H9 (cell line): ENCODE measurements around the gene WNT3. TPM values are rescaled to one million over a fixed set of nuclear protein-coding genes. Genes with fewer than 3 reads are reported as not detected.

ENCODE experiments used
- DNase-seq: peaks from one replicate; pipeline ENCODE4 v3.0.0-alpha.2; 2017
- H2AFZ ChIP-seq: one replicate; pipeline ENCODE4 v1.6.1; 2013; ENCODE audit warnings: mild to moderate bottlenecking, low read length, control low read depth, moderate library complexity
- H2AK5ac ChIP-seq: 2 replicates; pipeline ENCODE4 v1.6.1; 2013; ENCODE audit warnings: low read length, control low read depth, mixed read lengths; ENCODE audit not compliant: insufficient read length
- H2BK120ac ChIP-seq: one replicate; pipeline ENCODE4 v1.6.1; 2013; ENCODE audit warnings: low read depth, mild to moderate bottlenecking, low read length, control low read depth, inconsistent platforms; ENCODE audit not compliant: poor library complexity, severe bottlenecking
- H2BK12ac ChIP-seq: 2 replicates; pipeline ENCODE4 v1.6.1; 2013; ENCODE audit warnings: low read length, control low read depth, mixed read lengths, low read depth; ENCODE audit not compliant: insufficient read length
- H2BK15ac ChIP-seq: 2 replicates; pipeline ENCODE4 v1.6.1; 2013; ENCODE audit warnings: low read depth, low read length, control low read depth
- H2BK20ac ChIP-seq: one replicate; pipeline ENCODE4 v1.6.1; 2013; ENCODE audit warnings: low read depth, mild to moderate bottlenecking, low read length, control low read depth, inconsistent platforms; ENCODE audit not compliant: poor library complexity, severe bottlenecking
- H2BK5ac ChIP-seq: 2 replicates; pipeline ENCODE4 v1.6.1; 2013; ENCODE audit warnings: low read length, control low read depth, mixed read lengths; ENCODE audit not compliant: insufficient read length
- H3K14ac ChIP-seq: 2 replicates; pipeline ENCODE4 v1.6.1; 2013; ENCODE audit warnings: low read length, control low read depth; ENCODE audit not compliant: insufficient read depth
- H3K18ac ChIP-seq: 2 replicates; pipeline ENCODE4 v1.6.1; 2013; ENCODE audit warnings: low read depth, mild to moderate bottlenecking, mixed read lengths, low read length, control low read depth; ENCODE audit not compliant: insufficient read length
- H3K23ac ChIP-seq: 2 replicates; pipeline ENCODE4 v1.6.1; 2013; ENCODE audit warnings: low read length, control low read depth, mixed read lengths, low read depth; ENCODE audit not compliant: insufficient read length
- H3K23me2 ChIP-seq: 2 replicates; pipeline ENCODE4 v1.6.1; 2013; ENCODE audit warnings: low read depth, mild to moderate bottlenecking, mixed read lengths, low read length, control low read depth; ENCODE audit not compliant: insufficient read length, poor library complexity, severe bottlenecking
- H3K27ac ChIP-seq: 2 replicates; pipeline ENCODE4 v1.5.1; 2013; ENCODE audit warnings: low read length, control low read depth, mixed read lengths, low read depth; ENCODE audit not compliant: insufficient read length
- H3K27me3 ChIP-seq: 2 replicates; pipeline ENCODE4 v1.6.1; 2013; ENCODE audit warnings: low read length, control low read depth, inconsistent platforms; ENCODE audit not compliant: insufficient read depth
- H3K4ac ChIP-seq: 2 replicates; pipeline ENCODE4 v1.6.1; 2013; ENCODE audit warnings: low read depth, mild to moderate bottlenecking, control low read depth, inconsistent platforms, low read length, moderate library complexity
- H3K4me1 ChIP-seq: 2 replicates; pipeline ENCODE4 v1.6.1; 2013; ENCODE audit warnings: low read length, control low read depth, inconsistent platforms; ENCODE audit not compliant: insufficient read depth
- H3K4me2 ChIP-seq: 2 replicates; pipeline ENCODE4 v1.6.1; 2013; ENCODE audit warnings: low read length, control low read depth, mixed read lengths; ENCODE audit not compliant: insufficient read length, insufficient read depth
- H3K56ac ChIP-seq: 2 replicates; pipeline ENCODE4 v1.6.1; 2013; ENCODE audit warnings: low read depth, mild to moderate bottlenecking, mixed read lengths, low read length, control low read depth; ENCODE audit not compliant: insufficient read length
- H3K79me1 ChIP-seq: 2 replicates; pipeline ENCODE4 v1.6.1; 2013; ENCODE audit warnings: low read depth, mild to moderate bottlenecking, moderate library complexity, low read length, control low read depth, inconsistent platforms; ENCODE audit not compliant: insufficient read depth, poor library complexity, severe bottlenecking
- H3K79me2 ChIP-seq: 2 replicates; pipeline ENCODE4 v1.6.1; 2013; ENCODE audit warnings: low read length, control low read depth, inconsistent platforms; ENCODE audit not compliant: insufficient read depth
- H3K9ac ChIP-seq: 2 replicates; pipeline ENCODE4 v1.6.1; 2013; ENCODE audit warnings: low read length, control low read depth, mixed read lengths; ENCODE audit not compliant: insufficient read length; ENCODE audit errors: extremely low read depth
- H3K9me3 ChIP-seq: one replicate; pipeline ENCODE4 v1.6.1; 2013; ENCODE audit warnings: low read depth, low read length, inconsistent platforms; ENCODE audit not compliant: control insufficient read depth
- H3T11ph ChIP-seq: one replicate; pipeline ENCODE4 v1.6.1; 2013; ENCODE audit warnings: mild to moderate bottlenecking, low read length, control low read depth, inconsistent platforms
- H4K20me1 ChIP-seq: one replicate; pipeline ENCODE4 v1.6.1; 2013; ENCODE audit not compliant: control insufficient read depth, insufficient read length, insufficient read depth
- H4K5ac ChIP-seq: 2 replicates; pipeline ENCODE4 v1.6.1; 2013; ENCODE audit warnings: low read depth, mild to moderate bottlenecking, mixed read lengths, low read length, control low read depth; ENCODE audit not compliant: insufficient read length
- H4K8ac ChIP-seq: replicated peaks from 2 replicates; pipeline ENCODE4 v1.6.1; 2013; ENCODE audit warnings: low read length, control low read depth, mixed read lengths, low read depth; ENCODE audit not compliant: insufficient read length
- H4K91ac ChIP-seq: 2 replicates; pipeline ENCODE4 v1.6.1; 2013; ENCODE audit warnings: low read depth, mild to moderate bottlenecking, moderate library complexity, mixed read lengths, low read length, control low read depth; ENCODE audit not compliant: insufficient read length
- H3K27ac Mint-ChIP-seq, 3 experiments: 2 replicates in 2 of 3; 3 replicates in 1 of 3; pipeline ENCODE4 v1.8.0; 2020 to 2021; ENCODE audit warnings: mixed read lengths in 3 of 3, mild to moderate bottlenecking in 1 of 3, moderate library complexity in 1 of 3
- H3K27me3 Mint-ChIP-seq: 2 replicates; pipeline ENCODE4 v1.8.0; 2021; ENCODE audit warnings: low read depth, mild to moderate bottlenecking, moderate library complexity, mixed read lengths
- H3K36me3 Mint-ChIP-seq, 3 experiments: 2 replicates in 2 of 3; 3 replicates in 1 of 3; pipeline ENCODE4 v1.8.0; 2020 to 2021; ENCODE audit warnings: low read depth in 3 of 3, mixed read lengths in 3 of 3; ENCODE audit not compliant: insufficient read depth in 1 of 3
- H3K4me1 Mint-ChIP-seq, 2 experiments: 2 replicates each; pipeline ENCODE4 v1.8.0; 2020; ENCODE audit warnings: mixed read lengths in 2 of 2
- H3K4me3 Mint-ChIP-seq, 2 experiments: 2 replicates in 1 of 2; 3 replicates in 1 of 2; pipeline ENCODE4 v1.8.0; 2020 to 2021; ENCODE audit warnings: mild to moderate bottlenecking in 2 of 2, mixed read lengths in 2 of 2, moderate library complexity in 1 of 2
- H3K9me3 Mint-ChIP-seq, 2 experiments: 2 replicates in 1 of 2; 3 replicates in 1 of 2; pipeline ENCODE4 v1.8.0; 2020; ENCODE audit warnings: mild to moderate bottlenecking in 2 of 2, mixed read lengths in 2 of 2, moderate library complexity in 1 of 2
- WGBS: extraction: QIAGEN DNeasy Blood & Tissue Kit; methylation state at CpG from one replicate; pipeline ENCODE4 v1.1.7; 2013; ENCODE audit warnings: missing lambda C conversion rate, low lambda C conversion rate, mixed read lengths; ENCODE audit not compliant: insufficient read length; ENCODE audit errors: extremely low coverage; 5-methylcytosine and 5-hydroxymethylcytosine counted together
- total RNA-seq: library from RNA; stranded (reverse); gene quantifications from 2 replicates; pipeline ENCODE4 v1.2.1, GENCODE V29; 2021
- TF ChIP-seq, protein P1 (sequence below): fragments of 200-600 bp; sonication (generic); conservative IDR thresholded peaks from 3 replicates; pipeline ENCODE4 v1.8.0; 2021; ENCODE audit warnings: antibody characterized with exemption, mild to moderate bottlenecking

Gene WNT3
- total RNA-seq, 1 experiment from 2014 or later, result 22.4 TPM

DNA sequence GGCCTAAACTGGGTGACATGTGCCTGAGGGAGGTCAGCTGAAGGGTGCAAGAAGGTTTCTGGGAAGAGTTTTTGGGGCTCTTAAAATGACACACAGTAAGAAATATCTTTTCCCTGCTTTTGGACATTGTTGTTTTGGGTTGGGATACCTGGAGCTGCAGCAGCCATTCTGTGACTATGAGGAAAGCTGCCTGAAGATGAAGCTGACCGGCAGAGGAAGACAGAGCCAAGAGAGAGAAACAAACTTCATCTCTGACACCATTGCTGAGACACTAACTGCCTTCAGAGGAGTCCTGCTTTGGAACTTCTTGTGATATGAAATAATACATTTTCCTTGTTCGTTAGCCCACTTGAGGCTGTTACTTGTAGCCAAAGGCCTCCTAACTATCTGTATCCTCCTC, 8.8 kb upstream of the WNT3 start:
- Histone ChIP-seq H3K79me2 (no peaks in the 10 kb centered on the region), H3K79me1 (no peaks in the 10 kb centered on the region), H4K8ac (no peak overlapping the region), H3K4me1 (no peaks in the 10 kb centered on the region), H2BK15ac (no peak overlapping the region), H4K5ac (no peak overlapping the region), H2AFZ (no peak overlapping the region), H3T11ph (no peak overlapping the region), H2BK12ac (no peak overlapping the region), H4K91ac (no peak overlapping the region), H3K18ac (no peak overlapping the region), H3K27ac (no peak overlapping the region), H3K4me2 (no peak overlapping the region), H2AK5ac (no peak overlapping the region), H2BK5ac (peak overlapping the region; percentile 26), H4K20me1 (no peaks in the 10 kb centered on the region), H3K9me3 (no peaks in the 10 kb centered on the region), H3K23me2 (no peaks in the 10 kb centered on the region), H3K56ac (no peak overlapping the region), H3K9ac (no peak overlapping the region), H3K23ac (no peak overlapping the region), H3K27me3 (no peaks in the 10 kb centered on the region), H3K4ac (no peak overlapping the region), H2BK20ac (no peak overlapping the region), H2BK120ac (no peak overlapping the region), H3K14ac (no peak overlapping the region)
- no peak overlapping the region for H3K4me3 Mint-ChIP-seq
- peaks cover 0 to 2% (median 0%) of the 10 kb centered on the region in 3 experiments; a peak in 1 of 7 replicates for H3K36me3 Mint-ChIP-seq
- no CpG with 5 or more reads among the region's 2 CpGs for WGBS
- no peak for DNase-seq
- H3K27ac Mint-ChIP-seq, result no peak overlapping the region
- H3K4me1 Mint-ChIP-seq, result peaks cover 18 to 22% of the 10 kb centered on the region in 2 experiments
- TF ChIP-seq, protein P1, sequence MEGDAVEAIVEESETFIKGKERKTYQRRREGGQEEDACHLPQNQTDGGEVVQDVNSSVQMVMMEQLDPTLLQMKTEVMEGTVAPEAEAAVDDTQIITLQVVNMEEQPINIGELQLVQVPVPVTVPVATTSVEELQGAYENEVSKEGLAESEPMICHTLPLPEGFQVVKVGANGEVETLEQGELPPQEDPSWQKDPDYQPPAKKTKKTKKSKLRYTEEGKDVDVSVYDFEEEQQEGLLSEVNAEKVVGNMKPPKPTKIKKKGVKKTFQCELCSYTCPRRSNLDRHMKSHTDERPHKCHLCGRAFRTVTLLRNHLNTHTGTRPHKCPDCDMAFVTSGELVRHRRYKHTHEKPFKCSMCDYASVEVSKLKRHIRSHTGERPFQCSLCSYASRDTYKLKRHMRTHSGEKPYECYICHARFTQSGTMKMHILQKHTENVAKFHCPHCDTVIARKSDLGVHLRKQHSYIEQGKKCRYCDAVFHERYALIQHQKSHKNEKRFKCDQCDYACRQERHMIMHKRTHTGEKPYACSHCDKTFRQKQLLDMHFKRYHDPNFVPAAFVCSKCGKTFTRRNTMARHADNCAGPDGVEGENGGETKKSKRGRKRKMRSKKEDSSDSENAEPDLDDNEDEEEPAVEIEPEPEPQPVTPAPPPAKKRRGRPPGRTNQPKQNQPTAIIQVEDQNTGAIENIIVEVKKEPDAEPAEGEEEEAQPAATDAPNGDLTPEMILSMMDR, result no peak
- peaks cover 51% of the 10 kb centered on the region for H3K27me3 Mint-ChIP-seq
- no peaks in the 10 kb centered on the region for H3K9me3 Mint-ChIP-seq
